GM21576 (cell line): ENCODE results near the gene TCEA2.

Experiments
- ATAC-seq: cut with Tn5 transposase; IDR thresholded peaks from one replicate; pipeline ENCODE4 v1.9.1; 2021; ENCODE audit warnings: mild to moderate bottlenecking, moderate library complexity; ENCODE audit not compliant: unreplicated experiment

Gene TCEA2

DNA sequence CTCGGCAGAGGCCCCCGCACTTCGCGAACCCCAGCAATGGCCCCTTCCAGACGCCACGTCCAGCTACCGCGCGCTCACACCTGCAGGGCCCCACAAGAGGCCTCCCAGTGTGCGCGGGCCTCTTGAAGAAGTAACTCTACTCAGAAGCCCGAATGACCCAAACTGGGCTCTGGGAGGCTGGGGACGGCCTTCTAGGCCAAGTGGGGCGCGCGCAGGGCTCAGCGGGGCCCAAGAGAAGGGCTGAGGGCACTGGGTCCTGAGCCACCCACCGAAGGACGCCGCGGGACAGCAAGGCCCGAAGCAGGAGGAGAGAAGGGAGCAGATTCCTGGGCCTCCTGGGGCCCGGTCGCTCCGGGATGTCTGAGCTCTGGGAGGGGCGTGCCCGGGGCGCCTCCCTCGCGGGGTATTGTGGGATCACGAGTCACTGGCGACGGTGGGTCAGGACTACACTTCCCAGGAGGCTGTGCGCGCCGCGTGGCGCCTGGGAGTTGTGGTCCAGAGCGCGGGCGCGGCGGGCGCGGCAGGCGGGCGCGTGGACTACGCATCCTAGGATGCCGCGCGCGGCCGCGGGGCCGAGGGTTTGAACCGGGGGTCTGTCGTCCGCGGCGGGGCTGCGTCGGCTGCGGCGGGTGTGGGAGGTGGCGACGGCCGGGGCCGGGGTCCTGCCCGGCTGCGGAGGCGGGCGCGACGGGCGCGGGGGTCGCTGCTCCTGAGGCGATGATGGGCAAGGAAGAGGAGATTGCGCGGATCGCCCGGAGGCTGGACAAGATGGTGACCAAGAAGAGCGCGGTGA is at the start of gene TCEA2:
Gene TCEA2, plus strand, starts transcription at position 603 of the 793 bp plus-strand sequence. Its CDS starts 115 bp downstream, at position 718.
- peak; percentile 48 for ATAC-seq

DNA sequence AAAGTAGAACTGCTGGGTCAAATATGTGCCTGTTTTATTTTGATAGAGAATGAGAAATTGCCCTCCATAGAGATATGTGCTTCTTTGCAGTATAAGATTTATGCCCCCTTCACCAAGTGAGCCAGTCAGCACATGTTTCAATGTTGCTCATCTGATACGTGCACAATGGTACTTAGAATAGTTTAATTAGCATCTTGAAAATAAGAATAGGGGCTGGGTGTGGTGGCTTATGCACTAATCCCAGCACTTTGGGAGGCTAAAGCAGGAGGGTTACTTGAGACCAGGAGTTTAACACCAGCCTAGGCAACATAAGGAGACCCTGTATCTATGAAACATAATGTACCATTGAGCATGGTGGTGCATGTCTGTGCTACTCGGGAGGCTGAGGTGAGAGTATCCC is 47.4 kb upstream of the TCEA2 start:
- ATAC-seq: no peak

DNA sequence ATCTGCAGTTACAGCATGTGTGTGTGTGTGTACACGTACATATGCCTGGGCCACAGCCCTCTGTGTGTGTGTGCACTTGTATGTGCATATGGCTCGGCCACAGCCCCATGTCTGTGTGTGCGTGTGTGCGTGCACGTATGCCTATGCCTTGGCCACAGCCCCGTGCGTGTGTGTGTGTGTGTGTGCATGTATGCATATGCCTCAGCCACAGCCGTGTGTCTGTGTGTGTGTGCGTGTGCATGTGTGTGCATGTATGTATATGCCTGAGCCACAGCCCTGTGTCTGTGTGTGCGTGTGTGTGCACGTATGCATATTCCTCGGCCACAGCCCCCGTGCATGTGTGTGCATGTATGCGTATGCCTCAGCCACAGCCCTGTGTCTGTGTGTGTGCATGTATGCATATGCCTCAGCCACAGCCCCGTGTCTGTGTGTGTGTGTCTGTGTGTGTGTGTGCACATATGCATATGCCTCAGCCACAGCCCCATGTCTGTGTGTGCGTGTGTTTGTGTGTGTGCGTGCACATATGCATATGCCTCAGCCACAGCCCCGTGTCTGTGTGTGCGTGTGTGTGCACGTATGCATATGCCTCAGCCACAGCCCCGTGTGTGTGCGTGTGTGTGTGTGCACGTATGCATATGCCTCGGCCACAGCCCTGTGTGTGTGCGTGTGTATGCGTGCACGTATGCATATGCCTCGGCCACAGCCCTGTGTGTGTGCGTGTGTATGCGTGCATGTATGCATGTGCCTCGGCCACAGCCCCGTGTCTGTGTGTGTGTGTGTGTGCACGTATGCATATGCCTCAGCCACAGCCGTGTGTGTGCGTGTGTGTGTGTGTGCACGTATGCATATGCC is 41.6 kb upstream of the TCEA2 start:
- ATAC-seq: no peak

DNA sequence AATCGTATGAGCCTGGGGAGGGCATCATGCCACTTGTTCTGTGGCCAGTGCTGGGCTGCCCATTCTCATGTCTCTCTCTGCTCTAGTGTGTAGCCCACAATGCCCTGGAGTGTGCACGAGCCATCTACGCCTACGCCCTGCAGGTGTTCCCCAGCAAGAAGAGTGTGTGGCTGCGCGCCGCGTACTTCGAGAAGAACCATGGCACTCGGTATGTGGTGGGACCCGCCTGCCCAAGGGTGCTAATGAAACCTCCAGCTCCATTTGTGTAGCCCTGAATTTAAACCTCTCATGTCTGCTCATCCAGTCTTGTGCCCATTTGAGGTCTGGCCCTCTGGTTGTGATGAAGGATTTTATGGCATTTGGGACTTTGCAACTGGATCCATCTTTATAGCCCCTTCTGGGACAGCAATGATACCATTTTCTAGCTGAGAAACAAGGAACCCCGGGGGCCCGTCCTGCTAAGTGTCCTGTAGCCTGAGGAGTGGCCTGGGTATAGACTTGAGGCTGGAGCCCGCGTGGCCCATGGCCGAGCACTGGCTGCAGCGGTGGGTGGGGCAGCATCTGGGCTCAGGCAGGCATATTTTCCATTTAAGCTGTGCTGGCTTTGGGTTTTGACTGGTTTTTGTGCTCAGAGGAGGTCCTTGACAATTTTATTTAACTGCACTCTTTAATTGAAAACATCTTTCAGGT is 40.2 kb upstream of the TCEA2 start:
- ATAC-seq: no peak

DNA sequence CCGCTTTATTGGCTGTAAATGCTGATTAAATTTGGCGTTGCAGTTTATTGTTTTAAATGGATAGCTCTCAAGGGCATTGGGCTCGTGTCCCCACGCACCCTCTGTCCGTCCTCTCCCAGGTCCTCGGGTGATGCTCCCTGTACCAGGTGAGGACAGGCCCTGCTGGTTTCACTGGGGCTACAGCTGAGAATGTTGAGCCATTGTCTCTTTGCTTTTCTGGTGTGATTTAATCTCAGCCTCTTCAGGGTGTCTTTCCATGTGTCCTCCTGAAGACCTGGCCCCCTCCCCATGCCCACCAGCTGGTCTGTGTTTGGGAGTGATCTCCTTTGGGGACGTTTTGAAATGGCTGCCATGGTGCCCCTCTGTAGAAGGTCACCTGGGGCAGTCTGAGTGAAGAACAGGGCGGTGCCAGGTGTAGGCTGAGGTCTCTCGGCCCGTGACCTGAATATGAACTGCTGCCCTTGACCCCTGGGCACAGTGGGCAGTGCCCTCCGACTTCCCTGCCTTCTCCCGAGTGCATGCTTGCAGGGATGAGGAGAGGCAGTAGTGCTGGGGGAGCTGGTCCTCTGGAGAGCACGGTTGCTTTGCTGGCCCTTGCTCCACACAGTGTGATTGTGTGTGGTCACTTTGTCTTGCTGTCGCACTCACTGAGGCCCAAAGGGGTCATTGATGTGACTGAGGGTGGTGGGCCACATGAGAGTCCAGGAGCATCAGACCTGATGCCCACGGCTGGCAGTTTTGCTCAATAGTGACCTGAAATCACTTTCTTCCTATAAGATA is 39.4 kb upstream of the TCEA2 start:
- ATAC-seq: no peak

DNA sequence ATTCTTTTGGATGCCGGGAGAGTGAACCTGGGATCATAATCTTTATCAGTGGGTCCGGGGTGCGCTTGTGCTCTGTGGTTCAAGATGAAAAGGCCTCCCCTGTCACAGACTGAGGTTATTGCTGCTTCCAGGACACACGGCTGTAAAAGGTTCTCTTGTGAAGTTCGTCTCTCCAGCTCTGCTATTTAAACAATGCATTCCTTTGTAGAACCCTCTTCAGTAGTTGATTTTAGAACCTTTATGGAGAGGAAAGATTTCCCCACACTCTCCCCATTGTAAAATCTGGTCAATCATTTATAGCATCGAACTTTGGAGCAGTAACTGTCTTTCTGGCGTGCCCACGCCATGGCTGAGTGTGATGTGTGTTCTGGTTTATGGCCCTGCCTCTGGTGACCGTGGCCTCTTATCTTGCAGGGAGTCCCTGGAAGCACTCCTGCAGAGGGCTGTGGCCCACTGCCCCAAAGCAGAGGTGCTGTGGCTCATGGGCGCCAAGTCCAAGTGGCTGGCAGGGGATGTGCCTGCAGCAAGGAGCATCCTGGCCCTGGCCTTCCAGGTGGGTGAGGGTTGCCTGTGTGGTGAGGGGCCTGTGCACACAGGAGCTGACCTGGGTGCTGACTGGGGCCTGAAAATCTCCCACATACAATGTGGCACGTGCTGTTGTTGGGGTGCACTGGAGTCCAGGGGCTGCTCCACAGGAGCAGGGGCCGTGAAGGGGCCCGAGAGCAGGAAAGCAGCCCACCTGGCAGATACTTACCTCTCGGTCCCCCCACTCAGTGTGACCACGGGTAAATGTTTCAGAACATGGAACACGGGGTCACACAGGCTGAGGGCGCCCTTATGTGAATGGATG is 38.6 kb upstream of the TCEA2 start:
- no peak for ATAC-seq

DNA sequence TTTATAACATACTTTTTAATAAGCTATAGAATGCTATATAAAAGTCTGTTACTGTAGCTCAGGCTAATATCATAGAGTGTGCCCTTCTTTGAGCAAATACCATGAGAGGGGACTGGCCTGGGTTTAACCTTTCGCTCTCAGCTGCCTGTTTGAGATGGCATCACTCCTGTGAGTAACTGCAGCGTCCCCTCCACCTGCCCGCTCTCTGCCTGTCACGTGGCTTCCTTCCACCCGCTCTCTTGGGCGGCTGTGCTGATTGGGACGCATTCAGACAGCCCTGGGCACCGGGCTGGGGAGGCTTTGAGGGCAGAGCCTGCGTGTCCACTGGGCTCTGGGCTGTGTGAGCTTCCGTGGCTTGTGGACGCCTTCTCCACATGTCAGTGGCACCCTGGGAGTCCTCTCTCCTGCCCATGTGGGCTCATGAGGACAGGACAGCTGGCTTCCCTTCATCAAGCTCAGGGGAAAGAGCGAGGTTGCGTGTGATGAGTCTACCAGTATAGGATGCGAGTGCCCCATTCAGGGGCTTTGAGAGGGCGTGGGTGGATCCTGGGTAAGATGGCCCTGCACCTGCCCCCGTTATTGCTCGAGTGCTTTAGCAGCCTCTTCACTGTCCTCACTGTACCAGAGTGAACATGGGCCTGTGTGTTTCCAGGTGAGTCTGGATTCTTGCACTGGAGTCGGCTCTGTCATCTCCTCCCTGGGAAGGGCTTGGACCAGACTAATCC is 37.7 kb upstream of the TCEA2 start:
- ATAC-seq: no peak

DNA sequence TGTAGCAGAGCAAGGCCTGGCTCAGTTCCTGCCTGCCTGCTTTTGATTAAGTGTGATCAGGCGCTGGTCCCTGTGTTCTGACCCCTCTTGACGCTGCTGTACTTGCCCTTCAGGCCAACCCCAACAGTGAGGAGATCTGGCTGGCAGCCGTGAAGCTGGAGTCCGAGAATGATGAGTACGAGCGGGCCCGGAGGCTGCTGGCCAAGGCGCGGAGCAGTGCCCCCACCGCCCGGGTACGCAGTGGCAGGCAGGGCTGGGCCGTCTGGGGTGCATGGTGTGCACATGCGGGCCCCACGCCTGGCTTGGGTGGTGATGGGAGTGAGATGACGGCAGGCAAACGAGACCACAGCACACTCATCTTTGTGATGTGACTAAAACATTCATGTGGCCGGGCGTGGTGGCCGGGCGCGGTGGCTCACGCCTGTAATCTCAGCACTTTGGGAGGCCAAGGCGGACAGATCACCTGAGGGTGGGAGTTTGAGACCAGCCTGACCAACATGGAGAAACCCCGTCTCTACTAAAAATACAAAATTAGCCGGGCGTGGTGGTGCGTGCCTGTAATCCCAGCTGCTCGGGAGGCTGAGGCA is 37.1 kb upstream of the TCEA2 start:
- ATAC-seq: no peak

DNA sequence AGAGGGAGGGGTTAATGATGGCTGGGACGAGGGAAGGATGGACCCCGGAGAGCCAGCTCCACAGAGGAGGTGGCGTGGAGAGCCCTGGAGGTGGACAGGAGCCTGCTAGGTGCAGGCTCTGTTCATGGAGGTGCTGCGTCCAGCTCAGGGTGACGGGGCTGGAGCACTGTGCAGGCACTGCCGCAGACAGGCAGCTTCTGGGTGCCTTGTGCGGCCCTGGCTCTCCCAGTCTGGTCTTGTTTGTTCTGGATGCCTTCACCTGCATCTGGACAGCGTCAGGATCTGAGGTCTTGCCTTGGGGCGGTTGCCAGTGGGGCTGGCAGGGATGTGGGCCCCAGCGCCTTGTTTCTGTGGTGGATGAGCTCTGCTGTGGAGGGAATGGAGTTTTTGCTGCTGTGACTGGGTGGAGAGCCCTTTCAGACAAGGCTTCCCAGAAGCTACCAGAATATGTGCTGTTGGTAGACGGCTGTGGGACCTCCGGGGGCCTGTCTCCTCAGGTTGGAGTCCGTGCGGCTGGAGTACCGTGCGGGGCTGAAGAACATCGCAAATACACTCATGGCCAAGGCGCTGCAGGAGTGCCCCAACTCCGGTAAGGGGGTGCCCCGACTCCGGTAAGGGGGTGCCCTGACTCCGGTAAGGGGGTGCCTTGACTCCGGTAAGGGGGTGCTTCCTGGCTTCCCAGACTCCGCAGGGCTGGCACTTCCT is 34.9 kb upstream of the TCEA2 start:
- no peak for ATAC-seq

DNA sequence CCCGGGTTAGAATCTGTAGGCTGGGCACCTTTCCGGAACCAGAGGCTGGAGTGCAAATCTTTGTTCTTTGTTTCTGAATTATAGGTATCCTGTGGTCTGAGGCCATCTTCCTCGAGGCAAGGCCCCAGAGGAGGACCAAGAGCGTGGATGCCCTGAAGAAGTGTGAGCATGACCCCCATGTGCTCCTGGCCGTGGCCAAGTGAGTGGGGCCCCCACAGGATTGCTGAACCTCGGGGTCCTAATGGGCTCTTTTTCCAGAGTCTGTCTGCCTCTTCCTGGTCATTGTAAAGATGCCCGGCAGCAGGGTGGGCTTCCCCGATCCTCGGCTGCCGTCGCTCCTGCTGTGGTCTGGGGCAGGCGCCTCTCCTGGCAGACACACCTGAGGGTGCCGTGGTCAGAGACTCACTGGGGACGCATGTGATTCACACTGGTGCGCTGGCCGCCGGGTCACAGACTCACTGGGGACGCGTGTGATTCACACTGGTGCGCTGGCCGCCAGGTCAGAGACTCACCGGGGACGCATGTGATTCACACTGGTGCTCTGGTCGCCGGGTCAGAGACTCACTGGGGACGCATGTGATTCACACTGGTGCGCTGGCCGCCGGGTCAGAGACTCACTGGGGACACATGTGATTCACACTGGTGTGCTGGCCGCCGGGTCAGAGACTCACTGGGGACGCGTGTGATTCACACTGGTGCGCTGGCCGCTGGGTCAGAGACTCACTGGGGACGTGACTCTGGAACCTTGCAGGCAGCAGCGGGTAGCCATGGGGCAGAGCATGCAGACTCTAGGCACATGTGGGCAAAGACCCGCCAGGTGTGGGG is 33.5 kb upstream of the TCEA2 start:
- no peak for ATAC-seq

DNA sequence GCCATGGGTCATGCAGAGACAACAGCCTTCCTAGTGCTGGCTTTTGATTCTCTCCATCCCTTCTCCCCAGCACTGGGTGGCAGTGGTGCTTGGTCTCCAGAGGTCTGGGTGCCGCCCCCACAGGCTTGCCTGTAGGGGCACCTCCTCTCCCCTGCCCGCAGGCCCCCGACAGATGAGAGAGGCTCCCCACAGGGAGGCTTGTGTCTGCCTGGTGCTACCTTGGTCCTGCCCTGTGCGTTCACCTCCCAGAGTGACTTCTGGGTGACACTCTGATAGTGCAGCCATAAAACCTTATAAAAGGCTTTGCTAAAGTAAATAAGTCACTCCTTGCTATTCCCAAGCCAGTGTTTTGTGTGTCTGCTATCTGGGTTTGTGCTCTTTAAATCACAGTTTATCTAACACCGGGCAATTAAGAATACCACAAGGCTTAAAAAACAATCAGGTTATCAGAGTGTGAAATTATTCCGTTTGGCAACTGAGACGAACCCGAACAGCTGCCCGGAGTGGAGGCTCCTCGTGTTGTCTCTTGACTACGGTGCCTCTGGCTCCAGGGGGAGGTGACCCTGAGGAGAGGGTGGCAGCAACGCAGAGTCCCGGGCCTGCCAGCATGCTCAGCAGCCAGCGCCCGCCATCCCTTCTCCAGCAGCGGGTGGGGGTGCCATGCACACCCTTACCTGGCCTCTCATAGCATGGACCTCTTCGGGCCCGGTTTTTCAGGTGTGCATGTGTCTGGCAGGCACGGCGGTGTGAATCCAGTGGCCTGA is 32.4 kb upstream of the TCEA2 start:
- no peak for ATAC-seq

DNA sequence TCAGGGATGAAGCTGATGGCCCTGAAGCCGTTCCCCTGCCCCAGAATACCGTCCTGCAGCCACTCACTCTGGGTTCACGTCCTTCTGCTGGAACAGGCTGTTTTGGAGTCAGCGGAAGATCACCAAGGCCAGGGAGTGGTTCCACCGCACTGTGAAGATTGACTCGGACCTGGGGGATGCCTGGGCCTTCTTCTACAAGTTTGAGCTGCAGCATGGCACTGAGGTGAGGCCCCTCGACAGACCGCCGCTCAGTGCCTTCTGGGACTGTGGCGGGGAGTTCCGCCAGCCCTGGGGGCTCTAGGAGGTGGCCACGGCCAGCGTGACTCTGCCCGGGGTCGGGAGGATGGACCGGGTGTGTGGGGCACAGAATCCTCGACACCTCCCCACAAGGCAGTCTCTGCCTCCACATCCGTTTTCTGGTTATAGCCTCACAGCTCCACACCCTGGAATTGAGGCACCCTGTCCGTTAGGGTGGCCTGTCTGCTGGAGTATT is 31.1 kb upstream of the TCEA2 start:
- no peak for ATAC-seq

DNA sequence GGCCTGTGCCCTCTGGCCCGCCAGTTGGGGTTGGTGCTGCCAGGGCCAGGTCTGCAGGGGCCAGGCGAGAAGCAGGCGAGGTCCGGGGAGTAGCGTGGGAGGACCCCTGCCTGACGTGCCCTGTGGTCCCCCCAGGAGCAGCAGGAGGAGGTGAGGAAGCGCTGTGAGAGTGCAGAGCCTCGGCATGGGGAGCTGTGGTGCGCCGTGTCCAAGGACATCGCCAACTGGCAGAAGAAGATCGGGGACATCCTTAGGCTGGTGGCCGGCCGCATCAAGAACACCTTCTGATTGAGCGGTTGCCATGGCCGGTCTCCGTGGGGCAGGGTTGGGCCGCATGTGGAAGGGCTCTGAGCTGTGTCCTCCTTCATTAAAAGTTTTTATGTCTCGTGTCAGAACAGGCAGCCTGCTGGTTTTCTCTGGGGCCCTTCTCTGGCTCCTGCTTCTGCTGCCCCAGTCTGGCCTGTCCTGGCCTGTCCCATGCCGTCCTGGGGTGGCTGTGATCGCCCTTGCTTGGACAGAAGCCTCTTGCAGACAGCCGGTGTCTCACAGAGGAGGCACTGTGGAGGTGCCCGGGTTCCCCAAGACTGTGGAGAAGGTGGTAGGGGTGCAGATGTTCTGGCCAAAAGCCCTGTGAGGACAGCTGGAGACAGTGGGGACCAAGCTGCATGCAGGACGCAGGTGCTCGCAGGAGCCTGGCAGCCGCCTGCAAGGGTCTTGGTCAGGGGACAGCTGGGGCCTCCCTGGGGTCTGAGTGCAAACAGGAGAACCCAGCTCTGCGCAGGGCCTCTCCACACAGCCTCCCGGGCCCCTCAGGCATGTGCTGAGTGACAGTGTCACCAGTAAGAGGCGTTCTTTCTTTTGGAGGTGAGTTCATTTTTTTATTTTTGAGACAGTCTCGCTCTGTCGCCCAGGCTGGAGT is 30.0 kb upstream of the TCEA2 start:
- no peak for ATAC-seq

DNA sequence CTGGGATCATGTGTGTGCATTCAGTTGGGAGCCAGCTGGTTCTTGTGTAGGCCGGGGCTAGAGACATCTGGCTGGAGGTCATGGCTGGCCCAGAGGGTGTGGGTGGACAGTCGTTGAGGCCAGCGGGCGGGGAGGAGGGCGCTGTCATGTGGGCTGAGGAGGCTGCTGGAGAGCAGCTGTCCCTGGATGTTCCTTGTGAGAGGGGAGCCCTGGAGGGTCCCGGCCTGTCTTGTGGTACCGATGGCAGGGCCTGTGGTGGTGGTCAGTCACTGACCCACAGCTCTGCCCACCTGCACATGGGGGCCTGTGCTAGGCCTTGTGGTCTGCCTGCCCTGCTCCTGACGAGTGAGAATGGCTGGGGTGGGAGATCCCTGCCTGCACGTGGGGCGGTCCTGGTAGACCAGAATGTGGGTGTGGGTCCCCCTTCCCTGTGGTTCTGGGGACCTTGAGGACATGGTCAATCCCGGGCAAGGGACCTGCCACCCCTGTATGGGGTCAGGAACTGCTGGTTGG is 29.0 kb upstream of the TCEA2 start:
- ATAC-seq: no peak
